ENCODE measurements around the gene ICOS.
"Not testable (repeated sequence)": the region's sequence is repeated elsewhere in the genome, so short reads cannot be mapped to it uniquely, and the experiment has no call there.

The ICOS gene

DNA sequence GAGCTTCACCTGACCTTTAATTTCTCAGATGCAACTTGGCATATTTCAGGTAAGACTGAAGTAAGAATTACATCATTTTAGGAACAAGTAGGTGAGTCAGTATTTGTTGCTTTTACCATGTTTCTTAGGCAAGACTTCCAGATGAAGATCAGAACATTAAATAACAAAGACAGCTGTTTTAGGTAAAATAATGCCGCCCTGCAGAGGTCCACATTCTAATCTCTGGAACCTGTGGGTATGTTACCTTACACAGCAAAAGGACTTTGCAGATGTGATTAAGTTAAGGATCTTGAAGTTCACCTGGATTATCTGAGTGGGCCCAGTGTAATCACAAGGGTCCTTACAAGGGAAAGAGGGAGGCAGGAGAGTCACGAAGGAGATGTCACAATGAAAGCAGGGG lies 39.3 kb downstream of the ICOS start:
- no peak for DNase-seq (ENCODE audit: low read depth)

DNA sequence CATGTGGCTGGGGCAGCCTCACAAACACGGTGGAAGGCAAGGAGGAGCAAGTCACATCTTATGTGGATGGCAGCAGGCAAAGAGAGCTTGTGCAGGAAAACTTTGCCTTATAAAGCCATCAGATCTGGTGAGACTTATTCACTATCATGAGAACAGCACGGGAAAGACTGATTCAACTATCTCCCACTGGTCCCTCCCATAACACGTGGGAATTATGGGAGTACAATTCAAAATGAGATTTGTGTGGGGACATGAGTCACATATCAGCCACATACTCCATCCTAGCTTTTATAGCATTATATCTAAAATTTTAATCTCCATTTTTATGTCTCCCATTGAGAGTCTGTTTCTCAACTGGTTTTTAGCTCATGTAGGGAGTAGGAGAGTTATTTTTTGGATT lies 45.7 kb downstream of the ICOS start:
- DNase-seq (ENCODE audit: low read depth): no peak

DNA sequence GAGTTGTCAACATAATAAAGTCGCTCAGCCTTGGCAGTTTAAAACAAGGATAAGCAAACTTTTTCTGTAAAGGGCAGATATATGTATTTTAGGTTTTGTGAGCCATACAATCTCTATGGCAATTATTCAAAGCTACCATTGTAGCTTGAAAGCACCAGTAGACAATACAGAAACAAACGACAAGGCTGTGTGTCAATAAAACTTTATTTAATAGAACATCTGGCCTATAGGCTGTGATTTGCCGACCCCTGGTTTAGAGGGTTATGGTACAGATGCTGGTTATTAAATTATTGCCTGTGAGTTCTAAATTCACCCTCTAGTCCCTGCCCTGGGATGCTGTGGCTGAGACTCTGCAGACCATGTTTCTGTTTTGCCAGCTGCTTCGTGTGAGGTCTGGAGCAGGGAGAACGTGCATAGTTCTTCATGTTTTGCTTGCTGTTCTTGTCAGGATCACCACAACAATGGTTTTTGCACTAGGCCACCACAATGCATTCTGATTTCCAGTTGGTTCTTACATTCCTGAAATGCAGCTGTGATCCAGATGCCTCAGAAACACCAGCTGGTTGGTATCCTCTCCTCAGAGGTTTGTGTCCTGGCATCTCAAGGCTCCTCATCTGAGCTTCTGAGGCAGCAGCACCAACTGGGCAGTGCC lies 46.6 kb downstream of the ICOS start:
- no peak for DNase-seq (ENCODE audit: low read depth)

DNA sequence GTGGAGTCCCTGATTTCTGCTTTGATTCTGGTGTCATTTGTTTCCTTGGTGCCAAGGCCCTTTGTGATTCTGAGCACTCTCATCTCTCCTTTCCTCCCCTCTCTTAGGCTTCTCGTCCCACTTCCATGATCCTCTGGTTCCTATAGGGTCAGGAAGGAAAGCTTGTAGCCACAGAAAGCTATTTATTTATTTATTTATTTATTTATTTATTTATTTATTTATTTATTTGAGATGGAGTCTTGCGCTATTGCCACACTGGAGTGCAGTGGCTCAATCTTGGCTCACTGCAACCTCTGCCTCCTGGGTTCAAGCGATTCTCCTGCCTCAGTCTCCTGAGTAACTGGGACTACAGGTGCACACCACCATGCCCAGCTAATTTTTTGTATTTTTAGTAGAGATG lies 49.4 kb downstream of the ICOS start:
- DNase-seq (ENCODE audit: low read depth): not testable (repeated sequence)

DNA sequence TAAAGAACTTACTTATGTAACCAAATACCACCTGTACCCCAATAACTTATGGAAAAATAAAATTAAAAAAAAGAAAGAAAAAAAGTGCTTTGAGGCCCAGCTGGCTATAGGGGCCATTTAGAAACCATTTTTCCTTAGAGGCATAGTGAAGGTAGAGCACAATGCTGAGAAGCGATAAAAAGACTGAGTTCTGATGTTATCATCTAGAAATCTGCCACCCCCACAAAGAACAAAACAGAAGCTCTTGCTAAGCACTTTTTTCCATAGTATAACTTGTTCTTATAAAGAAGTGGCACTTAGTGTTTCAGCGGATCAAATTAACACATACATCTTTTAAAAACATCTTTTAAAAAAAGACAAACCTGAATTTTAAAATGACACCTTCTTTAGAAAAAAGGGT lies 51.4 kb downstream of the ICOS start:
- no peak for DNase-seq (ENCODE audit: low read depth)

DNA sequence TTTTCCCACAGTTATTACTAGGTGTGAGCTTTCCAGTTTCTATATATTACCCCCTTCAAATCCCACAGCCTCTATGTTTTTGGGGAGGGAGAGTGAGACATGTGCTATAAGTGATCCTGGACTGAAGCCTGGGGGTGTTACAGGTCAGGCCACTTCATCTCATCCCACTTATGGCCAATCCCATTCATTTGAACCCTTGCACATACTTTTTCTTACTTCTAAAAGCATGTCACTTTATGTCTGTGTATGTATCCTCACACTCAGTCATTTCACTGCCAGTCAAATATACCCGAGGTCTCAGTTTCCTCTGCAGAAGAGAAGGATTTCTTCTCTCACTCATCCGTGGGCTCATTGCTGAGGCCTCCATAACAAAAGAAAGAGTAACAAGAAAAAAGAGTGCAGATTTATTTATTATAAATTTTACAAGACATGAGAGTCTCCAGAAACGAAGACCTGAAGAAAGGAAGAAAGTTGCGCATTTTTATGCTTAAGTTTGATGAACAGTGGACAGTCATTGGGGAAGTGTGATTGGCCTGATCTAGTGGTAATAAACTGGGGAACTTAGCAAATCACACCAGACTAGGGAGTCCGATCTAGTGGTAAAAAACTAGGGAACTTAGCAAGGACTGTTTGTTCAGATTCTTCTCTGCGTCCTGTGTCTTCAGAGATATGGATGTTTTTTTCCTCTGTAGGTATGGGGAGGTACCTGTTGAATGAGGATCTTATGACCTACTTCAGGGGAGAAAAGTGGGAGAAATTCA lies 52.1 kb downstream of the ICOS start:
- DNase-seq (ENCODE audit: low read depth): no peak

DNA sequence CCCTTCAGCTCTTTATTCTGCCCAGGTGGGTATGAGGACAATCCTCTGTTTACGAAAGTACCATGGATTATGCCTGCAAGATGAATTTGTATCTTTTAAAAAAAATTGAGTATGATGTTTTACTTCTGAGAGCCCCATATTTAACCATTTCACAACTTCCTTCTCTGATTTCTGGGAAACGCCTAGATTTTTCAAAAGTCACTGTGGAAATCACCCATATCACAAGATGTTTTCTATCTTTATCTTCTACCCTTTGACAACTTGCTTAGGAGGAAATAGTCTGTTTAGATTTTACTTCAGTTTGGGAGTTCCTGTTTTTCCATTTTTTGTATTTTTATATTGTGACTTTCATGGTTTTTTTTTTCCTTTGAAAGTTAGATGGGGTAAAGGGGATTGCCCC lies 53.0 kb downstream of the ICOS start:
- DNase-seq (ENCODE audit: low read depth): no peak

DNA sequence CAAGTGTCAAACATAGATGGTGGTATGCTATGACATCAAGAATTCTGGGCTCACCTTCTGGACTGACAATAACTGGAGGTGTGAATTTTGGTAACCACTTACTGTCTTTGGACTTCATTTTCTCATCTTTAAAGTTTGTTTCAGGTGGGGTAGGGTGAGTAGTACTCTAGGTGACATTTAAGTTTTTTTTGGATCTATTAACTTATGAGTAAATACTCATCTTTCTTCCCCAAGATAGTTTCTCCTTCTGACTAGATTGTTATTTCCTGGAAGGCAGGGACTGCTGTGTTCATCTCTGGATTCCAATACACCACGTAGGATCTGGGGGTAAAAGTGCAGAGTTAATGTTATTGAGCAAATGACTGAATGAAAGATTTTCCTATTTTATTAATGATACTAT lies 55.9 kb downstream of the ICOS start:
- DNase-seq (ENCODE audit: low read depth): no peak

DNA sequence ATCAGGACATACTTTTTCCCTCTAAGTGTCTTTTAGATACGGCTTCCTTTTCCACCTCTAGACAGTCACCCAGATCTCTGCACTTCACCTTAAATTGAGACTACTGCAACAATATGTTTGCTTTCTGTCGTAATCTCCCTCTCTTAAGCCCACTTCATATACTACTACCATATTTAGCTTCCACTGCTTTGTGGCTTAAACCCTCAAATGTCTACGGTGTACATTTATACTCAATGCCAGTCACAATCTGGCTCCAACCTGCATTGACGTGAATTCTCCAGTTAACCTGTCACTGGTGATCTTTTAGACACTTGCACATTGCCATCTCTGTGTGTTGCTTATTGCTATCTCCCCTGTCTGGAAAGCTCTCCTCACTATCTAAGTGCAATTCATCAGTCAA lies 56.4 kb downstream of the ICOS start:
- no peak for DNase-seq (ENCODE audit: low read depth)

DNA sequence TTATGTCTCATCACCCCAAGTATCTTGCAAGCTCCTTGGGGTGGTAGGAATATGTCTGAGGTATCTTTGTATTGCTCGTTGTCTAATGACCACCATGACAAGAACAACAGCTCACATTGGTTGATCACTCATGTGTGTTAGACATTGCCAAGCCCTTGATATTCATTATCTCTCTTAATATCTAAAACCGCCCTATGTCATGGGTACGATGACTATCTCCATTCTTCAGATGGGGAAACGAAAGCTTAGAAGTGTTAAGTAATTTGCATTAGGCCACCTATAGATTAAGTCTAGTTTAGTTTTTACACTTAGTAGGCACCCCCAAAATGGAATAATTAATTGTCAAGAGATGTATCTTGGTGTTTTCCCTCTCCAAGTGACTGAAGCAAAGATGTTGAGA lies 57.0 kb downstream of the ICOS start:
- DNase-seq (ENCODE audit: low read depth): no peak

DNA sequence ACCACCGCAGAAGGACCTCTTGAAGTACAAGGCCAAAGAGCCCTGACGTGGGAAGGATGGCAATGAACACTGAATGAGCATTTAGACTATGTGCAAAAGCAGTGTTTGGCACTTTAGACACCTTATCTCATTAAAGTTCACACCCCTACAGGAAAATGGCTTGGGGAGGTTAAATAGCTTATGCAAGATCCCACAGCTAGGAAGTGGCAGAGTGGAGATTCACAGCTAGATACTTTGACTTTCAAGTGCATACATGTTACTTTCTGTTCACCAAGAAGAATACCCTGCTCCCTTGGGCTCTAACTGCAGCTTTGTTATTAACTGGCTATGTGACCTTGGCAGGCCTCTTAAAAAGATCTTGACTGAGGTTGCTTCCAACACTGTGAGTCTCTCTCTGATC lies 58.2 kb downstream of the ICOS start:
- no peak for DNase-seq (ENCODE audit: low read depth)

DNA sequence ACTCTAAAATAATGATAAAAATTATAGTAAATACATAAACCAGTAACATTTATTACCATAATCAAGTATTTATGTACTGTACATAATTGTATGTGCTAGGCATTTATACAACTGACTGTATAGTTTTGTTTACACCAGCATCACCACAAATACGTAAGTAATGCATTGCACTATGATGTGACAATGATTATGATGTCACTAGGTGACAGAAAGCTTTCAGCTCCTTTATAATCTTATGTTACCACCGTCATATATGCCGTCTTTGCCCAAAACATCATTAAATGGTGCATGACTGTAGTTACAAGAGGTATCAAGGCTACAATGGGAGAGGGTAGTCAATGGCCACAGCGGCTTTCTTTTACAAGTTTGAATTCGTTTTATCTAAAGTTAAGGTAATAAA lies 60.1 kb downstream of the ICOS start:
- DNase-seq (ENCODE audit: low read depth): no peak

DNA sequence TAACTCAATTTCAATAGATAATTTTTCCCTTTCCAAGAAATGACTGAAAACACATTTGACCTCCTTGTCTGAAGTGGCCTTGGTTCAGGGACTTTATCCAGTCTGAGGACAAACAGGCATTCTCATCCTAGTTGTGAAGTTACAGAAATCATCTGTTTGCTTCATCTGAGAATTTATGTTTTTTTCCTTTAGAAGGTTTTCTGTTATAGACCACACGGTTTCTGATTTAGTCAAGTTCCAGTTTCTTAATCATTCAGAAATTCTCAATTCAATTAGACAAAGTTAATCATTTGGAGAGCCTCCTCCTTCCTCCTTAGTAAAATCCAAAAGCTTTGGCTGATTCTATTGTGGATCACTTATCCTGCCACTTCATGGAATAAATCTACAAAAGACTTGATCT lies 60.9 kb downstream of the ICOS start:
- DNase-seq (ENCODE audit: low read depth): no peak

DNA sequence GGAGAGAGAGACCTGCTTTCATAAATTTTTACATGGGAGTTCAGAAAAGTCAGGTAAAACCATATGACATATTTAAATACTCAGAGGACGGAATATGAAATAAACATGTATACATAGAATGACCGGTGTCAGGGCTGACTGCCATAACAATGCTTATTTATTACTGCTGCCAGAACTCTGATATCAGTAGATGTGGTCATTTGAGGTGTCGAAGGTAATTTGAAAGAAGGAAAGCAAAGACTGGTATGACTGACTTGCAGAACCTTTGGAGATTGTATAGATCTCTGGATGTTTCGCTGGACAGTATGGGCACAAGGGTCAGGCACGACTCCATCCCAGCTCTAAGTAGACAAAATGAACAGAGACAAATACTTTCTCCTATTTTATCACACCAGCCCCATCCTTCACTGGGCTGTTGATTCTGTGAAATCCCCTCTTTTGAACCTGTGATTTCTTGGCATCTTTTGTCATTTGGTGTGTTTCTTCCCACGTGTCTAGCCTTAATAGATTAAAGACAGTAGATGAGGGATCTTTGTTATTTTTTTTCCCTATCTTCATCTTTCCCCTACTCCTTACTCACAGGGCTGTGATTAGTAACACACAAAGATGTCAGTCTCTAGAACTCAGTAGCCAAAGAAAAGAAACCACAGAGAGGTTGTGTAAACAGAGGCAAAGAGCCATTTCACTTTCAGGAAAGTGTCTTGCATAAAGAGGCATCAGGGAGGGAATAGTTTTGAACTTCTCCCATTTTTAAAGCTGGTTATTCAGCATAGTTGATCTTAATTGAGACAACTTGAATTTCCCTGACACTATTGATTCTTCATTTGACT lies 61.6 kb downstream of the ICOS start:
- DNase-seq (ENCODE audit: low read depth): no peak

DNA sequence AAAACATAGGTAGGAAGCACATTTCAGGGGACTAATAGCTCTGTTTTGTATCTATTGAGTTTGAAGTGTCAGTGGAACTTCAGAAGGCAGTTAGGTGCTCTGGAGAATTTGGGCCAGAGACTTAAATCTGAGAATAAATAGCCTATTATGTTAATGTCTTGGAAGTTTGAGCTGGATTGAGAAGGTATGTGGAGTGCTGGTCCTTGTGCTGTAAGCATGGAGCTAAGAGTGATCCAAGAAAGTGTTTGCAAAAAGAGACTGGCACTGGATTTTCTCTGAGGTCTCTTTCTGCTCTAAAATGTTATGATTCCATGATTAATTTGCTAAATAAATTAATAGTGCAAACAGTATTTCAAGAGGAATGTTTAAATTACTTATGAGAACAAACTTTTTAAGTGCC lies 63.3 kb downstream of the ICOS start:
- DNase-seq (ENCODE audit: low read depth): no peak

DNA sequence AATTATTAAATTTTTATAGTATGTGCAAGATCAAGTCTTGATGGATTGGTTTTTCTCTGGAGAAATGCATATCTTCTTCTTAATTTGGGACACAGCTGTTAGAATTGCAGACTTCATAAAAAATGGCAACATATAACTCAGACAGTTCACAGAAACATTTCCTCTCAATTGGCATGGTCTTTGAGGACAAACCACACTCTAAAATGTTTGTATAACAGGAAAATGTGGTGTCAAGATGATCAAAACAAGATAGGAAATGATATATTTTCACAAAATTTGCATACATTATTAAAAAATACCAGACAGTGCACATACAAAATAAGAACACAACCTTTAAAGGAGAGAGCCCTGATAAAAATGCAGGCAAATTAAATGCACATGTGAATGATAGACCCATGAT lies 63.9 kb downstream of the ICOS start:
- no peak for DNase-seq (ENCODE audit: low read depth)

DNA sequence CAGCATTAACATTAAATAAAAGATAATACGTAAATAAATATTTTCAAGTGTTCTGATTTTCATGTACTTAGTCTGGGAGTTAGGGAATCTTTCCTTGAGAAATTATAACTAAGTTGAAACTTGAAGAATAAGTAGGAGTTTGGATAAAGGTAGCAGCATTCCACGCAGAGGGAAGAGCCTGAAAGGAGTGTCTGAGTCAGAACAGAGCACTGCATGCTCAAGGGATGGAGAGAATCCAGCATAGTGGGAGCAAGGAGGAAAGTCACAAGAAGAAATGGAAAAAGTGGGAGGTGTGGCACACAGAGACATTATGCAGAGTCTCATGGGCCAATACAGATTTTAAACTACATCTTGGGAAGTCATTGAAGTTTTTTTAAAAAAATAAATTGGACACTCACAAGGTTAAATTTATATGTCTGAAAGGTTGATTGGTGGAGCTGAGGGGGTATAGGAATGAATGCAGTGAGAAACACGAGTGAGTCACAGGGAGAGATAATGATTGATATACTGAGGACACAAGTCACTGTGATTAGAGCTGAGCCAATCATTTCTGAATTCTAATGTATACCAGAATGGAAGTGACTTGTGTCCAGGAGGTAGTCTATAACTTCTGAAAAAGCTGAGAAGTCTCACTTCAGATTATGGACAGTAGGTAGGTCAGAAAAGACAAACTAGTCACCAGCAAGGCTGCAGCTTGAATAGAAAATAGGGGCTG lies 66.9 kb downstream of the ICOS start:
- no peak for DNase-seq (ENCODE audit: low read depth)

DNA sequence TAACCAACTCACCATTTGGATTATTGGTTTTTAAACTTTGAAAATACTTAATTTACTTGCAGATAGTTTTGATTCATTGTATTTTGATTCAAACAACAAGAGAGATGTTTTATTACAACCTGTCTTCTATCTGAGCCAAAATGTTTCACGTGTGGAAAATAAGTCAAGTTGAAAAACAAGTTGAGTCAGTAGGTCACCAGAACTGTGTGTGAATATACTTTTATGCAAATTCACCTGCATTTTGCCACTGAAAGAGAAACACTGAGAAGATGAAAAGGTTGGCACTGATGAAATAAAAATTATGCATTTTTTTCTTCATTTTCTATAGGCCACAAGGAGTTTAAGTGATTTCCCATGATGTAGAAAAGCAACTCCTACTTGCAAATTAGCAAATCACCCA lies 68.3 kb downstream of the ICOS start:
- DNase-seq (ENCODE audit: low read depth): no peak

DNA sequence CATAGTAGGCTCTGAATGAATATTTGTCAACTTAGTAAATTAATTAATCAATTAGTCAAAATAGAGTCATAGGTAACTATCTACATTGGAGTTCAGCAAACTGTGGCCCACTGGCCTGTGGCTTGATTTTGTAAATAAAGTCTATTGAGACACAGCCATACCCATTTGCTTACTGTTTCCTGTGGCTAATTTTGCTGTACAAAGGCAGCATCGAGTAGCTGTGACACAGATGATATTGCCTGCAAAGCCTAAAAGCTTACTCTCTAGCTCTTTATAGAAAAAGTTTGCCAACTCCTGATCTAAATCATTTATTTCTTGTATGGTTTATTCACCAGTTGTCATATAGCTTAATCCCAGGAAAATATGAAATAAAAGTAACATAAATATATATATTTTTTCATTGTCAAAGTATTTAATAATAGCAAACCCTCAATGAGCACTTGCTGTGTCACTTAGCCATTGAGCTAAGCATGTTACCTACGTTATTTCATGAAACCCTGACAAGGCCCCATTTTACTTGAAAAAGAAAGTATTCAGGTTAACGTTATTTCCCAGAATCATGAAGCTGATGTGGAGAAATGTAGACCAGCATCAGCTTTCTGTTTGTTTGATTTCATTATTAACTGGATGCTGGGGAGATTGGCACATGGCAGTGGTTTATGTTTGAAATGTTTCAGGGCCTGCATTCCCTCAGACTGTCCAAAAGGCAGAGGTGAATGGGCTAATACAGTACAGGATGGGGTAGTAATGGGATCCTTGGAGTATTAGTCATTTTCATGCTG lies 69.6 kb downstream of the ICOS start:
- DNase-seq (ENCODE audit: low read depth): no peak

DNA sequence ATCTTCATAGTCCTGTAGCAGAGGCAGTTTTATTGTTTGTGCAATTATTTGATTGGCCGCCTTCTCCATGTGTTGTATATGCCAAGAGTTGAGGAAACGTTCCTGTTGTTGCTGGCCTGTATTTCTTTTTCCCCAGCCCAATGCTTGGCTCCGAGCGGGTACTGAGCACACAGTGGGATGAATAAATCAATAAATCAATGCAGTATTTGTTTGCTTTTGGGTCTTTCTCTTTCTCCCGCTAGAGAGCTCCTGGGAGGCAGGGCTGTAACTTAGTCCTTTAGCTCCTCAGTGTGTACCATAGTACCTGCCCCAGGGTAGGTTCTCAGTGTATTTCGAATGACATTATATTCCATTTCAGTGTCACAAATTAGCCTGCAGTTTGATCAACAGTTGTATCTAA lies 71.8 kb downstream of the ICOS start:
- no peak for DNase-seq (ENCODE audit: low read depth)

DNA sequence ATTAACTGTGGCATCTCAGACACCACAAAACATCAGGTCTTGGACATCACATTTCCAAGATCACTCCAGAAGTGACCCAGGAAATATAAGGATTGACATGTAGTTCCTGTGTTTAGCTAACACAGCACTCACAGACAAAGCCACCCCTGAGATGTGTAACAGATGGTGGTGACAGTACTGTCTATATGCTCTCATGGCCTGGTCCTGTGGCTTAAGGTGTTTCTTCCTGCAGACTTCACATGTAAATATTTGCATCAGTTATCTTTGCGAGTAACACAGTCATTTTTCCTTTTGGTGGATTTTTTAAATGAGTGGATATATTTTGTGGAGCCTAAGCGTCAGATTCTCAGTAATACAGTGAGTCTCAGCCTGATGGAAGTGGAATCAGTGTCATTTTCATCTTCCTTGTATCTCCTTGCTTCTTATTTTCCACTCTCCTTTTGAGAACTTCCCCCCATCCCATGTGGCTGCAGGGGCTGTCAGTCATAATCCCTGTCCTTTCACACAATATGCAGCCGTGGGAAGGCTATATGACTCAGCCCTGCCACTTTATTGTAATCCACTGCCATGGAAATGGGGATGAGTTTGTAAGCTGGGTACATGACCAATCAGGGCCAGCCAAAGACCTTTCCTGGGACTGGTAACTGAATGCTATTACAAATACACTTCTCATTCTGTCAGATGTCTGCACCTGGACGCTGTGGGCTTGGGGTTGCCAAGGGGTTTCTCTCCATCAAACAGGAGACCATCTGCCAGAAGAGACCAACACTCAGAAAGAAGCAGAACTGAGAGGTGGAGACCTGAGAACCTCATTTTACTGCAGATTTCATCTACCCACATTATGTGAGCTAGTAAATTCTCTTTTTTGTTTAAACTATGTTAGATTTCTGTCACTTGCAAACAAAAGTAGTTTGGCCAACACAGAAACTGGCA lies 74.3 kb downstream of the ICOS start:
- DNase-seq (ENCODE audit: low read depth): no peak
